Cerebellar nuclear complex (tissue), 1 donor: ENCODE measurements around the gene RPL13.

Experiments
- DNase-seq, 2 experiments: peaks; one replicate each; lab custom pipeline; 2025; lab: John Stamatoyannopoulos, UW

The RPL13 gene

GRCh38 chr16:89599451-89599858, 39.0 kb downstream of the RPL13 start:
- no peak for DNase-seq

DNA sequence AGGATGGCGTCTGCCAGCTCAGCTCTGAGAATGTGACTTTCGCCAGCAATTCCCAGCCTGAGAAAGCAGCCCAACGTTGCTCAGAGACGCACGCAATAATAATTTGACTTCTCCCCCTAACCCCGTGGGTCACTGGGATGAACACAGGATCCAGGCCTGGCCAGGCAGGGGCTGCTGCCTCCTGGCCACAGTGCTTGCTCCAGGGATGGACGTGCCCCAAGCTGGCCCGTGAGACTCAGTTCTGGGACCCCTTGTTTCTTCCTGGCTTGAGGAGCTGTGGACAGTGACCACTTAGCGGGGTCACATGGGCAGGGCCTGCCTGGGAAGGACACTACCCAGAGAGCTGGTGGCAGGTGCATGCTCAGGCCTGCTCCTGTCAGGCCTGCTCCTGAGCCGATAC, 39.4 kb downstream of the RPL13 start:
- DNase-seq, result no peak

- no peak for DNase-seq
These were observed 39.9 kb downstream of the RPL13 start for GRCh38 chr16:89600427-89600826.

DNA sequence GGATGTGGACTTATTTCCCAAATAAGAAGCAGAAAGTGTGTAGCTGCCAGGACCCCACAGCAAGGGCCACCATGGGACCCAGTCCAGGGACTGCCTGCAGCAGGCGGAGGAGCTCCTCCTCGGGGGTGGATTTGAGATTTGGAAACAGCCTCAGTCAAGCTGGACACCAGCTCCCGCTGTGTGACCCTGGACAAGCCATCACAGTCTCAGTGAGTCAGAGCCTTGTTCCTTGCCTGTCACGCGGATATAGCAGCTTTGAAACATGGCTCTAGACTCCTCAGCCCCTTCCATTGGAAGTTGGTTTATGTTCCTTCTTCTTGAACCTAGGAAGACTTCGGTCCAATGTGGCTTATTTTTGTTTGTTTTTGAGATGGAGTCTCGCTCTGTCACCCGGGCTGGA, 40.5 kb downstream of the RPL13 start:
- DNase-seq, result no peak

DNA sequence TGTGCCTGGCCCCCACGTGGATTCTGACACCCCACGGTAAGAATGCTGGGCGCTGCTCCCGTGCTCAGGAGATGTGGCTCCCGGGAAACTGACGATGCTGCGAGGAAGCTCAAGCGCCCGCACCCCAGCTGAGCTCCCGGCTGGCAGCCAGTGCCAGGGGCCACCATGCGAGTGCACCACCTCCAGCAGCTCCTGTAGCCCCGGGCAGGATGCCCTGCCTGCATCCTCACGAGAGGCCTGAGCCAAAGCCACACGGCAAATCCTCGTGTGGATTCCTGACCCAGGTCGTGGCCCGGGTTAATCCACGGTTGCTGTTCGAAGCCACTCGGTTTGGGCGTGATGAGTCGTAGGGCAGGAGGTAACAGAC, 41.4 kb downstream of the RPL13 start:
- DNase-seq, result no peak

DNA sequence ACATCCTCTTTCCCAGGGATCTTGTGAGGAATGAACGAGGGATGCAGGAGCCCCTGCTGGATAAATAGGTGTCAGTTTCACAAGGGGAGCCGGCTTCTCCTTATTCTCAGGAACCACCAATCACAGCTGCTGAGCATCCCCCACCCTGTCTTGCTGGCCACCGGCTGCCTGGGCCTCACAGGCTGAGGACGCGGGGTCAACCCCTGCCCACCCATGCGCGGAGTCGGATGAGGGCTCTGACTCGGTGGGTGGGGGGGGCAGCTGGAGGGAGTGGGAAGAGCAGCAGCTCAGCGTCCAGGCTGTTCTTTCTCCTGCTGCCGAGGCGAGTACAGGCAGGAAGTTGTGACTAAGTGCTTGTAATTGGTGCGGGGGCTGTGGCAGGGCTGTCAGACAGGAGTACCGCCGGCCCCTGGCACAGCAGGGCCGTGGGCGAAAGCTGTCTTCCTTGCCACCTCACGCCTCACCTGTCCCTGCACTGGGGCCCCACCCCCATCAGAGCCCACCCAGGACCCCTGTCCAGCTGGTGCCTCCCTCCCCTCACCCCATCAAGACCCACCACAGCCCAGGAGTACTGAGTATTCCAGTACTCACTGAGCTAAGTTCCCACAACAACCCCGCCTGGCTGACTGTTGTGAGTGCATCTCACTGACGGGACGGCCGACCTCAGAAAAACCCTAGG, 41.9 kb downstream of the RPL13 start:
- DNase-seq, result no peak

- no peak for DNase-seq
These were observed 42.6 kb downstream of the RPL13 start for GRCh38 chr16:89602952-89603590.

- no peak for DNase-seq
These were observed 44.3 kb downstream of the RPL13 start for GRCh38 chr16:89604764-89605163.

DNA sequence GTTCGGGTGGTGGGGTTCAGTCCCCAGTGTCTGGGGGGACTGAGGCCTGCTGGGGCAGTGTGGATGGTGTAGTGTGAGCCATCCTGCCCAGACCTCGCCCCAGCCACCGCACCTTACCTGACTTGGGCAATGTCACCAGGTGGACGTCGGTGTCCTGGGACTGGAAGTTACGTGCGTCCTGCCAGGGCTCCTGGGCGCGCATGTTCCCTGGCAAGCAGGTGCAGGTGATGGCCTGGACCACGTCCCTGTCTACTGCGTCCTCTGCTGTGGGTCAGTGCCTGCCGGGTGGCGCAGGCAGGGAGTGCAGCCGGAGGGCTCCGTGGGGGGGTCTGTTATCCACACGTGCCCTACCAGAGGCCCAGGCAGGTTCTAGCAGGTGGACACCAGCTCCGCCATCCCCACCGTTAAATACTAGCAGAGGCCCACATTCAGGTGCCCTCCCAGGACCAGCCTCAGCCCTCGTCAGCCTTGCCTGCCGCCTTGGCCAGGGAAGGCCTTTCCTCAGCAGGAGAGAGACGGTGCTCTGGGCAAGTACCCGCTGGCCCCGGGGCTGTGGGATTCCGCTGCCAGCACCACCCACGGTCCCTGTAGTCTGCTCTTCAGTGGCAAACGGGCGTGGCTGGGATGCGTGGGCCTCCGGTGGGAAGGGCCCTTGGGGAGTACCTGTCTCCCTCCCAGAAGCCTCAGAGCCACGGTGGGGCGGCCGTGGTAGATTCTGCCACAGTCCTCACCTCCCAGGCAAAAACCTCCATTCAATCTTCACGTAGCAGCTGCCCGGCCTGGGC, 44.9 kb downstream of the RPL13 start:
- no peak for DNase-seq

DNA sequence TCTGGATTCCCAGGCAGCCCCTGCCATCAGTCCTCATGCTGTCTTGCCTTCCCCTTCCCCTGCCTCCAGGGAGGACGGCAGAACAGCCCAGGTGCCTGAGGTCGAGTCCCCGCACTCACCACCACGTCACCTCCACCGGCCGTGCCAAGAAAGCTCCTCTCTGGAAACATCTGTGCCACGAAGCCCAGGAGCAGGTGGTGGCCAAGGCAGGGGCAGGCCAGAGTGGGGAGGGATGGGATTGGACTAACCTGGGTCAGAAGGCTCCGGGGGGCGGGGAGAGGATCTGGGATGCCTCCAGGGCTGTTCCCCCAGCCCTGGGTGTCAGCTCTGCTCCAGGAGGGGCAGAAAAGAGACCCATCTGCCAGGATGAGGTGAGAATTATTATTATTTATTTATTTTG, 45.5 kb downstream of the RPL13 start:
- DNase-seq, result no peak

DNA sequence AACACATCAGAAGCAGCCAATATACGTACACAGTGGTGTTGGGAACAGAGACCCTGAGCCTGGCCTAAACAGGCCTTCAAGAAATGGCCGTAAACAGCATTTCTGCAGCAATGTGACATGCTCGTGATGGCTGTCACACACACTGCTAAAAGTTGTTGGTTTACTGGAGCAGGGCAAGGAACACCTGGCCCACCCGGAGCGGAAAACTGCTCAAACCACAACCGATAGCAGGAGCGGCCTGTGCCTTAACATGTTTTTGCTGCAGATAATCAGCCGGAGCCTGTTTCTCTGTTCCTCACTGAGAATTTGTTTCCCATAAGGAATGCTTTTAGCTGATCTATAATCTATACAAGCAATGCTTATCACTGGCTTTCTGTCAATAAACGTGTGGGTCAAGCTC, 47.0 kb downstream of the RPL13 start:
- no peak for DNase-seq

DNA sequence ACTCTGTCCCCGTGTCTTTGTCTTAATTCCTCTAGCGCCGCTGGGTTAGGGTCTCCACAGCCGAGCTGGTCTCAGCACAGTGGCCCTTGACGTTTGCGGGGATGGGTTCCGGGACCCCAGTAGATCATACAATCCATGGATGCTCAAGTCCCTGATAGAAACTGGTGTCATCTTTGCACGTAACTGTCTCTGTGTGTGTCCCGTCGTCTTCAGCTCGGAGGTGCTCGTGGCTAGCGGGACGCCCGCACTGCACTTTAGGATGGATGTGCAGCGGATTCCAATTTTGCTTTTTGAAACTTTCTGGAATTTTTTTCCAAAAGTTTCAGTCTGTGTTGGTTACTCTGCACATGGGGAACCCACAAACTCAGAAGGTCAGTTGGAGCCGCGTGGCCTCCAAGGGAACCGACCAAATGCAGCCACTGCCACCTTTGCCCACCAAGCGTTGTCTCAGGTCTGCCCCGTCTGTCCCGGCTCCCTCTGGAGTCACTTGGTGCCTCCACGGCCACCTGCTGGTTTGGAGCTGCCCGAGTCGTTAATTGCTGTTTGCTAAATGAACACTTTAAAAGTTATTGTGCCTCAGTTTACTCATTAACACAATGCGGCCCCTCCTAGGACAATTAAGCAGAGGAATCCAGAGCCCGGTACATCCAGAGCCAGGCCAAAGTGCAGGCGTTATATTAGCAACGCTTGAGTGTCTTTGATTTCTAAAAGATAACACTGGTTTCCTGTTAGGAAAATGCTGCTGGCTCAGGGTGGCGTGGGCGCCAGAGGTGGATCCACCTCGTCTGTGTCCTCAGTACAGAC, 47.7 kb downstream of the RPL13 start:
- no peak for DNase-seq

DNA sequence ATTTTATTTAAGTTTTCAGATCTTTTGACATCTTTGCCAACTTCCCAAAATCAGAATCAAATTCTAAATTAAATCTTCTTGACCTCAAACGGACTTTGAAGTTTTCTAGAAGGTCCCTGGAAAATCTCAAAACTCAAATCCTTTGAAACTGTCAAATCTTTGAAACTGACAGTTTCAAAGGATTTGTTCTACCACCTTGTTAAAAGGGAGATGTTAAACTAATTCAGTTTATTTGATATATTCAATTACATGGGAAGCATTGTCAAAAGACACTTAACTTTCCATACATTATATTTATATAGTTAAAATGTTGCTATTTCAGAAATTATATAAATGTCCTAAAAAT, 49.6 kb downstream of the RPL13 start:
- no peak for DNase-seq

DNA sequence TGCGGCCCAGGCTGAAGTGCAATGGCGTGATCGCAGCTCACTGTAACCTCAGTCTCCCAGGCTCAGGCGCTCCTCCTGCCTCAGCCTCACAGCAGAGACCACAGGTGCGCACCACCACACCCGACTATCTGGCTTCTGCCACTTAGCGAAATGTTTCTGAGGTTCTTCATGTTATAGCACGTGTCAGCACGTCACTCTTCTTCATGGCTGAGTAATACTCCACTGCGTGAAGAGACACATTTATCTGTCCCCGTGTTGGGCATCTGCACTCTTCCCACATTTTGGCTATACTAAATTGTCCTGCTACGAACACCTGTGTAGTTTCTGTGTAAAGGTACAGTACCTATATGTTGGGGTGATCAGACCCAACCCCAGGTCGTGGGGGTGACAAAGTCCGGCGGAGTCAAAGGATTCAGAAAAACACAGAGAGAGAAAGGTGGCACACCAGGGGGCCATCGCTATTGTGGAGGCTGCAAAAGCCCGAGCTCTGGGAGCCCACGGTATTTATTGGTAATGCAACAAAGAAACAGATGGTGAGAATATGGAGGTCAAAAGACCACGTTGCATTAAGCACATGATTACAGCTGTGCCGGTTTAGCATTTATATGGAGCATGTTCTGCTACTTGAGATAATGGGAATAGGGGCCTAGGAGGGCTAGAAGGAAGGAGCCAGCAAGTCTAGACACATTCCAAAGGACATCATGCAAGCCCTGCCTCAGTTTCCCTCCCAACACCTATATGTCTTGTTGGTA, 52.1 kb downstream of the RPL13 start:
- no peak for DNase-seq

DNA sequence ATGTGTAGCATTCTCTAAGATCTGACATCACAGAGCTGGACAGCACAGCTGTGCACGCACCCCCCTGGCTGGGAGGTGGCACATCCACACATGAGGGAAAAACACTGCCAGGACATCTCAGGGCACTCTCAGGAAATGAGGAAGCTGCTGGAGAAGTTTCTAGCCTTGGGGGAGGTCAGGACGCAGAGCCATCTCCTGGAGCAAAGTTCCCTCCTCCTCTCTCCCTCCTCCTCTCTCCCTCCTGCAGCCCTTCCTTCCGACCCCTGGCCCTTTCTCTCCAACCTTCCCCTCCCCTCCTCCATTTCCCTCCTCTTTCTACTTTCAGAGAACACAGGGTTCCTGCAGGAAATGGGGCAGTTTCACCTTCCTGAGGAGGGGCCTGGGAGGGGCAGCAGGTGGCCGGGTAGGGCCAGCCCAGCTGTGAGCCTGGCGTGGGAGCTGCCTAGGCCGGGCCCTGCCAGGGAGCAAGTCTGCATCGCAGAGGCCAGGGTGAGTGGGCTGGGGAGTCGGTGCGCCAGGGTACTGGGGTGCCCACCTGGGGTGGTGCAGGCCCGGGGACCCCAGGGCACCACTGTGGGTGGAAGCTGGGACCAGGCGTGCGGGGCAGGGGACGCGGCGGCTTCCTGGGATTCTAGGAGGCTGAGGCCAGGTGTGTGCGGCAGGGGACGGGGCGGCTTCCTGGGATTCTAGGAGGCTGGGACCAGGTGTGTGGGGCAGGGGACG, 52.9 kb downstream of the RPL13 start, which contains the start of gene DPEP1:
DPEP1 (plus strand) TSS at position 412 of the 723 bp plus-strand sequence. CDS start 16,769 bp downstream, outside the sequence.
- no peak for DNase-seq

GRCh38 chr16:89613954-89614459, 53.5 kb downstream of the RPL13 start:
- DNase-seq, result no peak
